GM19455 (cell line): ENCODE results near the gene CDK2.

Experiments used
- ATAC-seq: cut with Tn5 transposase; IDR thresholded peaks from one replicate; pipeline ENCODE4 v1.9.1; 2021; ENCODE audit not compliant: unreplicated experiment

The CDK2 gene

DNA sequence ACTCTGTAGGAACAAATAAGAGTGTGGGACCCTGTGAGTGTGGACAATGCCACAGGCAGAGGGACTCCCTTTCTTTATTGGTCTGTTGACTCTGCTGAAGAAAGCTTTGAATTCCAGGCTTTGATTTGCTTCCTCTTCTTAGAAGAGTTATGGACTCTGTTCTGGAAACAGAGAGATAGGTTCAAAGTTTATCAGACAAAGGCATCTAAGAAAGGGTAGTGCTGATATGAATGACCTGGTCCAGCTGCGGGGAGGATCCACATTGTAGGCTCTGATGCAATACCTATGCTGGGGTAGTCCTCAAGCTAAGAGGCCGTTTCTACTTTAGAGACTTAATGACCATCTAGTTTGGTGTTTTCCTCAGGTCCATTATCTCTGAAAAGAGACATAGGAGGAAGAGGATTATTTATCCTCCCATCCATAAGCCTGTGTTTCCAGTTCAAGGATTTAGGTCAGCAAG lies 43.5 kb downstream of the CDK2 start:
- no peak for ATAC-seq

DNA sequence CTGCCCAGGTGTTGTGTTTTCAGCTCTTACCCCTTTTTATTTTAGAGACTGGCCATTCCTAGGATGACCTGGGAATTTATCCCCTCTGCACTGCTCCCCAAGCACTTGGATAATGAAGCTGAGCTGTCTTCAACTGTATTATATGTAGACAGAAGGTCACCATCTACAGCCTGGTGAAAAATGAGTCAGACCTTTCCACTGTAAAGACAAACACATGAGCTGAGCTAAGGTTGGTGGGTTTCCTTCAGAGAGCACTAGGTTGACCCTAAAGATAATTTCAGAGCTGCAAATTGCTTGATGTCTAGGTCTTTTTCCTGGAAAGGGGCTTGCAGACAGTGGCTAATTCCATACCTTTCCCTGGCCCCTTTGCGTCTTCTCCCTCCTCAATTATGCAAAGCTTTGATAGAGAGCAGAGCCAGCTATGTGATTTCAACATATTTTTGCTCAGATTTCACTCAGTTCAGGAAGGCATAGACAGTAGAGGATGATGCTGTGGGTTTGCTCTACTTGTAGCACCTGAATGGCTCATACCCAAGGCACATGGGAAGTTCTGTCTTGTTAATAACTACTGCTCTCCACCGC lies 45.0 kb downstream of the CDK2 start:
- ATAC-seq: no peak

DNA sequence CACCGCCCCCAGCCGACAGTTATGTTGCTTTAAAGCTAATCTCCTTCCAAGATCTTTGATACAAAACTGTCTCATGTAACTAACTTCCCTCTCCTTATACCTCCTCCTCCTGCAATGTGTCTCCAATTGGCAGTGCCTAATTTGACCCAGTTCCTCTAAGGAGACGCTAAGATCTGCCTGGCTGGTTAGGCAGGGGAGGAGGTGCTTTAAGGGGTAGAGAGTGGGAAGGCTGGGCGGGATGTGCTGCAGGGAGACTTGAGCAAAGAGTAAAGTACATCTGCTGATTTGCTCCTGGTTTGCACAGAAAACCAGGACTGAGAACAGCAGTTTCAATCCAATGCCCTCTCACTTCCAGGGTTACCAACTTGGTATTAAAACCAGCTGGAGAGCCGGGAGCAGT lies 46.9 kb downstream of the CDK2 start:
- ATAC-seq: no peak

DNA sequence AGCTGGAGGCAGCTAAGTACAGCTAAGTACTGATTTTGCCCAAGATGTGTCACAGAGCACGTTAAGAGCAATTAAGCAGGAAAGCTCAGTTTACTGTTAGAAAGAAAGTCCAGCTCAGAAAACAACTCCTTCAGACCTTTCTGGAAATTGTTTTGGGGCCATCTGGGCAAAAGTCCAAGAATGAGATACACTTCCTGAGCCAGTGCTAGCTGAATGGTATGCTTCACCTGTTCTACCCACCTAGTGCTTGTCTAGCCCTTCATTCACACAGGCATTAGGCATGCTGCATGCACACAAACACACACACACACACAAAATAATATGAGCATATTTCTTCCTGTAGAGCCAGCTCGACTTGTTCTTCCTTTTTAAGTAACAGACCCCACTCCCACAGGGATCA lies 47.6 kb downstream of the CDK2 start:
- ATAC-seq: no peak

DNA sequence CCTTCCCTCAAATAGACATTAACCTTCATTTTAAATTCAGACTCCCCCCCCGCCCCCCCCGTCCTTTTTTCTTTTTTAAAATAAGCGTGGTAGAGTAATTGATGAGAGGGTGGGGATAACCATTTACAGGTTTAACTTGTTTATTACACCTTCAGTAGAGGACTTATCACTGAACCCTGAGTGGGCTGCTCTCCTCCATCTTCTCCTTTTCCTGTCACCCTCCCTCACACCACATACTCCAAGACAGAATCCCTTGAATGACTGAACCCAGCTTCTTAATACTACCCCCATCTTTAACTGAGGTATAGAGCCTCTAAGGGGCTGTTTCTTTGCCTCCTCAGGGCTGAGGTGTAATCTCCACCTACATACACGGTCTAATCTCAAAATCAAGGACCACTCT lies 50.6 kb downstream of the CDK2 start:
- no peak for ATAC-seq

DNA sequence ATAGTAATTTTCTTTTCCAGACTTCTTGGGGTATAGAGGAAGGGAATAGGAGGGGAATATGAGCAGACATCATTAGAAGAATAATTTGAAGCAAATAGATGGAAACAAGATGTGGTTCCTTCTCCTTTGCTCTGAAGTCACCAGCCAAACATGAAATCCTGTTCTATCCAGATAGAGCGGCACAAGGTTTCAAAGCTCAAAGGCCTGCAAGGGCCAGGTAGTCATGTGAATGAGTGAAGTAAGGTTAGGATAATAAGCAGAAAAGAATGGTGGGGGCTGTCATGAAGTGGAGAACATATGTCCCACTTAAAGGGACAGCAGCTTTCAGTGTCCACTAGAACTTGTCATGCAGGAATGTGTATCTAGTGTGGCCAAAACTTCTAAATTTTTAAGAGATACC lies 51.7 kb downstream of the CDK2 start:
- no peak for ATAC-seq

DNA sequence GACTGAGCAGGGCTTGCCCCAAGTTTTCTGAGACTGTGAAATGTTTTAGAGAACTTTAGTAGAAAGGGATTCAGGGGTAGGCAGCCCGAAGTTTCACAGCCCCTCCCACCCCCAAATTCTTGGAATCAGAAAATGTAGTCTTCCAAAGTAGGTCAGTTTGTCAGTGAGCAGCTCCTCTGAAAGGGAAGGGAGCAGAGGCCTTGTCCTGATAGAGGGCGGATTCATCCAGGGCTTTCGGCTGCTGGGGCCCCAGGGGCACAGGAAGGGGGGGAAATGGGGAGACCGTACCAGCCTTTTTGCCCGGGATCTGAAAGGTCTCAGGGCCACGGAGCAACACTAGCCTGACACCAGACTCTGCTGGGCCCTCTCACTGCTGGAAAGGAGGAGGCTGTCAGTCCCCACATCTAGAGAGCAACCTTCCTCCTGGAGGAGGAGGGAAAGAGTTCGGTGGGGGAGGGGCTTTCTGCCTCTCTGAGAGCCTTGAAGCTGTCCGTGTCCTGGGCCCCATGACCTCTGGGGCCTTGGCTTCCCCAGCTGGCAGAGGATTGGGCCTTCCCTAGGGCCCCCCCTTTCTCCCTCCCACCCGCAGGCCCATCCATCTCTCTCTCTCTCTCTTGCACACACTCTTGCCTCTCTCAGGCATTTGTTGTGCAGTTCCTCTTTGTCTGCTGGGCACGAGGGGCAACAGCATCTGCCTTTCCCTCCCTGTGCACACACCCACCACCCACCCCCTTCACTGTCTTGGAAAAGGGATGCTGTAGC lies 54.0 kb downstream of the CDK2 start, which contains the start of gene IKZF4:
Gene IKZF4, plus strand, starts transcription at position 621 of the 762 bp plus-strand sequence. CDS start 451 bp downstream, outside the sequence.
- no peak for ATAC-seq

DNA sequence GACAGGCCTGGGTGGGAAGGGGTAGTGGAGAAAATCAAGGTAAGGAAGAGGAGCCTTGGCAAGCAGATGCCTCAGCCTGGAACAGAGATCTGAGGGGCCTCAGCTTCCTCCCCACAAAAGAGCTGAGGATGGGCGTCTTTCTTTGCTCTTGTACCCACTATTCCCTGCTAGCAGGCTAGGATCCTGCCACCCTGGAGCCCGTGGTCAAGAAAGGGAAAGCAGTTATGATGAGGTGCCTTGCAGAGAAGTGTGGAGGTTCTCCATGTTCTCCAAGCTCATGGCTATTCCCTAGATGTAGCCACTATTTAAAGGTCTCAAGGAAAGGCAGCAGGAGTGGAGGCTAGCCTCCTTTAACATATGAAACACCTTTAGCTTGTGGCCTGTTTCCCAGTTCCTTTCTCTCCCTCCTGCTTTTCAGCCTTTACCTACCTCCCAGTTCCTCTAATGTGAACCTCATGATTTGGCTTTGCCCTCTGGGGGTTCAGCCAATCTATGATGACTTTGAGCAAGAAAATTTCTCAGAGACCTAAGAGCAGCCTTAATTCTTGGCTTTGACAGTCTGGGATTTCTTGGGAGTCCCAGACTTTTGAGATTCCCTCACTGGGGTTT lies 55.4 kb downstream of the CDK2 start:
- no peak for ATAC-seq
